Loucy (cell line): ENCODE results near the gene ARCN1.

ENCODE experiments used
- H2AFZ ChIP-seq: fragments of 200-600 bp; sonication (generic); 2 replicates; pipeline ENCODE4 v1.6.0; 2016; ENCODE audit warnings: antibody characterized with exemption, mild to moderate bottlenecking, low read length, moderate library complexity
- H3F3A ChIP-seq: fragments of 200-600 bp; 2 replicates; pipeline ENCODE4 v1.6.0; 2016; ENCODE audit warnings: antibody characterized with exemption, low read depth, mild to moderate bottlenecking
- H3K27me3 ChIP-seq: fragments of 200-600 bp; sonication (generic); 2 replicates; pipeline ENCODE4 v1.6.1; 2014; ENCODE audit warnings: low read length, mild to moderate bottlenecking; ENCODE audit not compliant: insufficient read depth, poor library complexity, severe bottlenecking
- H3K36me3 ChIP-seq: fragments of 200-600 bp; sonication (generic); 2 replicates; pipeline ENCODE4 v1.6.1; 2016; ENCODE audit warnings: low read length; ENCODE audit not compliant: insufficient read depth
- H3K4me1 ChIP-seq: fragments of 200-600 bp; sonication (generic); 2 replicates; pipeline ENCODE4 v1.5.1; 2014; ENCODE audit warnings: low read length, mild to moderate bottlenecking; ENCODE audit not compliant: insufficient read depth, poor library complexity, severe bottlenecking
- H3K4me2 ChIP-seq: fragments of 200-600 bp; sonication (generic); 2 replicates; pipeline ENCODE4 v1.6.0; 2014; ENCODE audit warnings: antibody characterized with exemption, low read length, low read depth, mild to moderate bottlenecking; ENCODE audit not compliant: poor library complexity, severe bottlenecking
- H3K4me3 ChIP-seq: fragments of 200-600 bp; sonication (generic); 2 replicates; pipeline ENCODE4 v1.5.1; 2014; ENCODE audit warnings: low read length, mild to moderate bottlenecking, mixed read lengths; ENCODE audit not compliant: poor library complexity, severe bottlenecking
- H3K79me2 ChIP-seq: fragments of 200-600 bp; sonication (generic); 2 replicates; pipeline ENCODE4 v1.6.1; 2014; ENCODE audit warnings: low read length; ENCODE audit not compliant: insufficient read depth
- H3K9ac ChIP-seq: fragments of 200-600 bp; sonication (generic); 2 replicates; pipeline ENCODE4 v1.6.0; 2014; ENCODE audit warnings: mild to moderate bottlenecking, low read depth, low read length, moderate library complexity; ENCODE audit not compliant: poor library complexity, severe bottlenecking
- H3K9me2 ChIP-seq: fragments of 200-600 bp; sonication (generic); replicated peaks from 2 replicates; pipeline ENCODE4 v1.6.1; 2016; ENCODE audit warnings: low read depth, low read length, mixed read lengths
- H3K9me3 ChIP-seq: fragments of 200-600 bp; sonication (generic); 2 replicates; pipeline ENCODE4 v1.6.1; 2014; ENCODE audit warnings: mild to moderate bottlenecking, antibody characterized with exemption, low read length, low read depth; ENCODE audit not compliant: insufficient read depth
- H4K20me1 ChIP-seq: fragments of 200-600 bp; sonication (generic); 2 replicates; pipeline ENCODE4 v1.6.0; 2014; ENCODE audit warnings: antibody characterized with exemption, low read length, mild to moderate bottlenecking; ENCODE audit not compliant: insufficient read depth, poor library complexity, severe bottlenecking
- CTCF ChIP-seq: fragments of 200-600 bp; sonication (generic); conservative IDR thresholded peaks from 2 replicates; pipeline ENCODE4 v1.5.1; 2014; ENCODE audit warnings: mild to moderate bottlenecking, antibody characterized with exemption, low read length
- EZH2phosphoT487 ChIP-seq: fragments of 200-600 bp; IDR thresholded peaks from 2 replicates; pipeline ENCODE4 v1.6.1; 2018; ENCODE audit warnings: antibody characterized with exemption, mild to moderate bottlenecking, moderate library complexity, borderline replicate concordance

Gene ARCN1

DNA sequence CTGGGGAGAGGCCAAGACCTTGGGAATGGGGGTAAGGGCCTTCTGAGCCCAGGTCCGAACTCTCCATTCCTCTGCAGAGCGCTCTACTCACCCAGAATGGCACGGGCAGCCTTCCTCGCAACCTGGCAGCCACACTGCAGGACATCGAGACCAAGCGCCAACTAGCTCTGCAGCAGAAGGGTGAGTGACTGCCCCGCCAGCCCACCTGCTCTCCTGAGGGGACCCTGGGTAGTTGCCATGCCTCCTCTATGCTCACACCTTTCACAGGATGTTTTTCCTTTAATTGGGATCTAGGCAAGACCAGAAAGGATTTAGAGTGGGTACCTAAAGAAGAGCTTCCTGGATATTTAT lies 71.8 kb downstream of the ARCN1 start:
- H3K36me3 ChIP-seq = no peaks in the 10 kb centered on the region
- no peak overlapping the region for H3K9ac ChIP-seq
- no peak overlapping the region for H3K4me3 ChIP-seq
- H3F3A ChIP-seq = no peaks in the 10 kb centered on the region
- H2AFZ ChIP-seq = no peak overlapping the region
- no peak for TF ChIP-seq EZH2phosphoT487
- TF ChIP-seq CTCF = no peak
- H3K4me1 ChIP-seq = no peaks in the 10 kb centered on the region
- no peaks in the 10 kb centered on the region for H3K9me3 ChIP-seq
- H3K79me2 ChIP-seq = no peaks in the 10 kb centered on the region
- no peak overlapping the region for H3K4me2 ChIP-seq
- H3K27me3 ChIP-seq = no peaks in the 10 kb centered on the region
- no peaks in the 10 kb centered on the region for H4K20me1 ChIP-seq
- no peaks in the 10 kb centered on the region for H3K9me2 ChIP-seq

- Histone ChIP-seq H3K27me3 (no peaks in the 10 kb centered on the region), H3K4me2 (no peak overlapping the region), H3K9me2 (no peaks in the 10 kb centered on the region), H4K20me1 (no peaks in the 10 kb centered on the region), H3K4me1 (no peaks in the 10 kb centered on the region), H3K9ac (no peak overlapping the region), H3K79me2 (no peaks in the 10 kb centered on the region), H3F3A (no peaks in the 10 kb centered on the region), H3K4me3 (no peak overlapping the region), H3K36me3 (no peaks in the 10 kb centered on the region), H3K9me3 (no peaks in the 10 kb centered on the region), H2AFZ (no peak overlapping the region)
- TF ChIP-seq EZH2phosphoT487 (no peak), CTCF (no peak)
Measured at GRCh38 chr11:118644496-118644895, 72.3 kb downstream of the ARCN1 start.

- Histone ChIP-seq H3K36me3 (no peaks in the 10 kb centered on the region), H4K20me1 (no peaks in the 10 kb centered on the region), H3K9me3 (no peaks in the 10 kb centered on the region), H3K4me2 (no peak overlapping the region), H3K9ac (no peak overlapping the region), H3K4me3 (no peak overlapping the region), H3K9me2 (no peaks in the 10 kb centered on the region), H3F3A (no peaks in the 10 kb centered on the region), H2AFZ (no peak overlapping the region), H3K27me3 (no peaks in the 10 kb centered on the region), H3K79me2 (no peaks in the 10 kb centered on the region), H3K4me1 (no peaks in the 10 kb centered on the region)
- TF ChIP-seq CTCF = no peak
- TF ChIP-seq EZH2phosphoT487 = no peak
Measured at GRCh38 chr11:118645066-118645715, 73.0 kb downstream of the ARCN1 start.
